HG02588 (cell line): Measurements from ENCODE around the gene TMC4.

Experiments used
- ATAC-seq: cut with Tn5 transposase; IDR thresholded peaks from one replicate; pipeline ENCODE4 v1.9.1; 2021; ENCODE audit warnings: mild to moderate bottlenecking, moderate library complexity; ENCODE audit not compliant: unreplicated experiment

Gene TMC4

DNA sequence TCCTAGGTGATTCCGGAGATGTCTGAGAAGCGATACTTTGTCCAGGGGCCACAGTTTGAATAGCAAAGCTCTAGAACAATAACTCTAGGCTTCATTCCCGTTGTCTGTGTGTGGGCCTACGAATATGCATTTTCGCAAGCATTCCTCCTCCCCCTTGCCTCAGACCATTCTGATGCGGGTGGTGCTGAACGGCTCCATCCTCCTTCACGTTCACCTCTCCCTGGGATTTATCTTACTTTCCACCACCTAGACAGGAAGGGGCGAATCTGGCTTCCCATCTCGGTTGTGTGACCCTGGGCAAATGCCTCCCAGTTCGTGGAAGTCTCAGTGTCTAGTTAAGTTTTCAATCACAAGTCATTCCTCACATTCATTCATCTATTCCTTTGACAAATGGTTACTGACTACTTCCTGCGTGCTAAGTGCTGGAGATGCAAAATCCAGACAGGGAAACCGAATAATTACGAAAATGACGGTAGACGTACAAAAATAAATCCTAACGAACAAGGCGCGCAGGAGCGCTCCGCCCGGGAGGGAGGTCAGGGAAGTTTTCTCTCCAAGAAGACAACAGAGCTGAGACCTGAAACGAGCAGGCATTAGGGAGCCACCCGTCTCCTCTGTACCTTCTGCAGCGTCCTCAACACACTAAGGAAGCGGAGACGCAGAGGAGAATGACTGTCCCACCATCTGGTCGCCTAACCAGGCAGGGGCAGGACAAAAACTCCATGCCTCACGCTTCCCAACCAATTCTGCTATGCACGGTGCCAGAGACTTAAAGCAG is 36.7 kb downstream of the TMC4 start:
- no peak for ATAC-seq

DNA sequence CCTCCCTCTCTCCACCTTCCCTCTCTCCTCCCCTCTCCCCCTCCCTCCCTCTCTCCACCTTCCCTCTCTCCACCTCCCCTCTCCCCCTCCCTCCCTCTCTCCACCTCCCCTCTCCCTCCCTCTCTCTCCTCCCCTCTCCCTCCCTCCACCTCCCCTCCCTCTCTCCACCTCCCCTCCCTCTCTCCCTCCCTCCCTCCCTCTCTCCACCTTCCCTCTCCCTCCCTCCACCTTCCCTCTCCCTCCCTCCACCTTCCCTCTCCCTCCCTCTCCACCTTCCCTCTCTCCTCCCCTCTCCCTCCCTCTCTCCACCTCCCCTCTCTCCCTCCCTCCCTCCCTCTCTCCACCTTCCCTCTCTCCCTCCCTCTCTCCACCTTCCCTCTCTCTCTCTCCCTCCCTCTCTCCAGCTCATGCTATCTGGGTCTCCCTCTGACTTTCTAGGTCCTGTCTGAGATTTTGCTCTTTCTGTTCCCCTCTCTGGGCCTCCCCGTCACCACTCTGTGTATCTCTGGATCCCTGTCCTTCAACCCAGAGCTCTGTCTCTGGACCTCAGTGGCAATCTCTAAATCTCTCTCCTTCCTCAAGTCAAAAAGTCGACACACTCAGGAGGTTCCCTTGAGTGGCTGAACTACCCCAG is 38.9 kb downstream of the TMC4 start:
- ATAC-seq, result no peak

DNA sequence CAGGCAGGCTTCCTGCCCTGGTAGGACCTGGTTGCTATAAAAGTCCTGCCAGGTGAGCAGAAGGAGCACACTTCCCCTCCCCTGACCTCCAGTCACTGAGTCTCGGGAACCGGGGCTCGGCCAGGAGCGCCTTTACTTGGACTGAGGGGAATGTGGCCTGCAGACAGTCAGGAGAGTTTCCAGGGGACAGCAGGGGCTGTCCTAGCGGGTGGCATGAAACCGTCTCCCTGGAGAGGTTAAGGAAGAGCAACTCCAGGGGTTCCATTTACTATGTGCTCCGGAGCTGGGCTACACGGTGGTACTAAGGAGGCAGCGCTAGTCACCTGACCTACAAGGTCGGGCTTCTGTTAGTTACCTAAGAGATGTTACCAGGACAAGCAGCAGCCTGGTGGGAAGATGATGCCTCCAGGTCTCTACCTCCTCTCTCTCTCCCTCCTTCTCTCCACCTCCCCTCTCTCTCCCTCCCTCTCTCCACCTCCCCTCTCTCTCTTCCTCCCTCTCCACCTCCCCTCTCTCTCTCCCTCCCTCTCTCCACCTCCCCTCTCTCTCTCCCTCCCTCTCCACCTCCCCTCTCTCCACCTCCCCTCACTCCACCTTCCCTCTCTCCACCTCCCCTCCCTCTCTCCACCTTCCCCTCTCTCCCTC is 39.5 kb downstream of the TMC4 start:
- ATAC-seq, result no peak

DNA sequence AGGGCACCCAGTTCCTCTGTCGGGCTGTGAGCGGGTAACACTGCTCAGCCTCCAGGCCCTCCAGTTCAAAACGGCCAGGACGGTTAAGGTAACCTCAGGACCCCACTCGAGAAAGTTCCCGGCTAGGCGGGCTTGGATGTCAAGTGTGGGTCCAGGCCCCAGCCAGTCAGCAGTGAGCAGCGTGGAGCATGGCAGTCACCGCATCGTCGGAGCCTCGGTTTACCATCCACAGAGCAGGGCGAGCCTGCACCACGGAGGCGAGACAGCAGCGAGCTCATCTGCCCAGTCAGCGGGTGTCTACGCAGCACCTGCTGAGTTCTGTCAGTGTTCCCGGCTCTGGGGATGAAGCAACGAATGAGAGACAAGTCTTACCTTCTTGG is 43.4 kb downstream of the TMC4 start:
- ATAC-seq, result no peak

DNA sequence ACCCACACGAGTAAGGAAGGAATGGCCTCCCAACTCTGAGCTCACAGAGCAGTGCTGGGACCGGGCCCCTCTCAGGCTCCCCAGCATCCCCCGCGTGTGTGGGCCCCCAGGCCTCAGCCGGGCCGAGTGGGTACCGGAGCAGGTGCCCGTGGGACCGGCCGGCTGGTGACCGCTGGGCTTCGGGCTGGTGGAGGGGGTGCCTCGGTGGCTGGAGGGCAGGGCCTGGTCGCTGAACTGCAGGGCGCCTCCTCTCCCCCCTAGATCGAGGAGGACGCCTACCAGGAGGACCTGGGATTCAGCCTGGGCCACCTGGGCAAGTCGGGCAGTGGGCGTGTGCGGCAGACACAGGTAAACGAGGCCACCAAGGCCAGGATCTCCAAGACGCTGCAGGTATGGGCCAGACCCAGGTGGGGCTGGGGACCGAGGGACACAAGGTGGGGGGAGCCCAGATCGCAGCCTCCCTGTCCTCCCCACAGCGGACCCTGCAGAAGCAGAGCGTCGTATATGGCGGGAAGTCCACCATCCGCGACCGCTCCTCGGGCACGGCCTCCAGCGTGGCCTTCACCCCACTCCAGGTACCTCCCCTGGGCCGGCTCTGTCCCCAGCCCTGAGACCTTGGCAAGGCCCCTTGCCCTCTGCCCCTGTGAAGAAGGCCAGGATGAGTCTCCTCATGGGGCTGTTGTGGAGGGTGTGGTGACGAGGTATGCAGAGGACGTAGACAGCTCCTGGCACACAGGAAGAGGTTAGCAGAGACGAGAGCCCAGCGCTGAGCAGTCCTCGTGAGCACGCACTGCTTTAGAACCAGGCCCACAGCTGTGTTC is 44.0 kb downstream of the TMC4 start:
- ATAC-seq, result no peak

DNA sequence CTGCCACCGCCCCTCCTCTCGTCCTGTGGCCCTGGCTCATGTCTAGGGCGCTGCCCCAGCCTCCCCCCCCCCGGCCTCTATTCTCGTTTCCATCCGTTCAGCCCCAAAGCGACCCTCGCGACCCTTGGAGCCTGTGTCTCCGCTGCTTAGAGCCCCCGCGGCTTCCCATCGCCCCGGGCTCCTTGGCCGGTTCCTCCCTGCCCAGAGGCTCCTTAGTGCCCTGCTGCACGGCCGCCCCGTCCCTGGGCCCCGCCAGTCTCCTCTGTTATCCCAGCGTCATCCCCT is 44.6 kb downstream of the TMC4 start:
- no peak for ATAC-seq

DNA sequence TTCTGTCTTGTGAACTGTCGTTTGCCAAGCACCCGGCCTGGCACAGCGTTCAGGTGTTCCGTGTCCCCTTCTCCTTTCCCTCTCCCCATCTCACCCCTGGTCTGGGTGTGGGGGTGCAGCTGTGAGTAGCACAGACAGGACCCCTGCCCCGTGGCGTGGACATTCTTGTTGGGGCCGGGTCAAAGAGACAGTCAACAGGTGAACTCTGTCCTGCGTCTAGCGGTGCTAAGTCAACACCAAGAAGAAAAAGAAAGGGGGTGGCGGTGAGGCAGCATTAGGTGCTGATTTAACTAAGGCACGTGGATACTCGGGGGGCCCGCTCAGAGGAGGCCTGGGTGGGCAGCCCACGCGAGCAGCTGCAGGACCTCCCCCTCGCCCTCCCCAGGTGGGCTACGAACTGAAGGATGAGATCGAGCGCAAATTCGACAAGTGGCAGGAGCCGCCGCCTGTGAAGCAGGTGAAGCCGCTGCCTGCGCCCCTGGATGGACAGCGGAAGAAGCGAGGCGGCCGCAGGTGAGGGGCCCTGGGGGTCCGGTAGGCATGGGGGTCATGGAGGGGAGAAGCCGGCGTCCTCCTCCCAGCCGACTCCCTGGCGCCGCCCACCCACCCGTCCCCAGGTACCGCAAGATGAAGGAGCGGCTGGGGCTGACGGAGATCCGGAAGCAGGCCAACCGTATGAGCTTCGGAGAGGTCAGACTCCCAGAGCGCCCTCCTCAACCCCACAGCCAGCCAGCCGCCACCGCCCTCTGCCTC is 45.1 kb downstream of the TMC4 start:
- ATAC-seq, result no peak

DNA sequence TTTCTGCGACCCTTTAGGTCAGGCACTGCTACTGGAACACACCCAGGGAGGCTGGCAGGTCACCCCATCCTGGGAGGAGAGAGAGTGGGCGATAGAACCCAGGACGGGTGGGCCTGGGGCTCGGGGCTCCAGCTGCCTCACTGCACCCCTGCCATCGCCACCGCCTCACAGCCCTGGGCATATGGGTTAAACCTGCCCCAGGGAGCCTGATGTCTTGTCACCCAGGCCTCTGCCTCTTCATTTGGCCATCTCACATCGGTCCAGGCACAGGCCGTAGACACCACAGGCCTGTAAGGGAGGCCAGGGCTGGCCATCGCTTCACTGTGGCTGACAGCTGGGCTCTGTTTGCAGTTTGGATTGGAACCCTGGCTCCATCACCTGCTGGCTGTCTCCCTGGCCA is 47.2 kb downstream of the TMC4 start:
- no peak for ATAC-seq

DNA sequence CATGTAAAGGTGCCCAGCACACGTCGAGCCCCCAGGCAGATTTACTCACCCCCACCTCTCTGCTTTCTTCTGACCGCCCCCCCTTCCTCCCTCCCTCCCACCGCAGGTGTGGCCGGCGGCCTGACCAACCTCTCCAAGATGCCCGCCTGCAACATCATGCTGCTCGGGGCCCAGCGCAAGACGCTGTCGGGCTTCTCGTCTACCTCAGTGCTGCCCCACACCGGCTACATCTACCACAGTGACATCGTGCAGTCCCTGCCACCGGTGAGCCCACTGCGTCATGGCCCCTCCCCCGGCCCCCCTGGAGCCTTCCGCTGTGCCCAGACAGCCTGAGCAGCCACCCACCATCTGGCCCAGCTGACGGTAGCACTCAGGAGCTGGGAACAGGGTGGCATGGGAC is 48.6 kb downstream of the TMC4 start:
- no peak for ATAC-seq

DNA sequence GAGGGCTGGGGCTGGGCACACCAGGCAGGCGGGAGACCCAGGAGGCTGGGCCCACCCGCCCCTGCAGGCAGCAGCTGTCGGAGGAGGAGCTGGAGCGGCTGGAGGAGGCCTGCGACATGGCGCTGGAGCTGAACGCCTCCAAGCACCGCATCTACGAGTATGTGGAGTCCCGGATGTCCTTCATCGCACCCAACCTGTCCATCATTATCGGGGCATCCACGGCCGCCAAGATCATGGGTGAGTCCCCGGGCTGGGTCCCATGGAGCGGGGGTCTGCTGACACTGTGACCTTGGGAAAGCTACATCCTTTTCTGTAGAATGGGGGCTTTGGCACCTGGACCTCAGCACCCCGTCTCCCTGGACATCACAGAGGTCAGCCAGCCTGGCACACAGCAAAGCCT is 49.3 kb downstream of the TMC4 start:
- no peak for ATAC-seq

DNA sequence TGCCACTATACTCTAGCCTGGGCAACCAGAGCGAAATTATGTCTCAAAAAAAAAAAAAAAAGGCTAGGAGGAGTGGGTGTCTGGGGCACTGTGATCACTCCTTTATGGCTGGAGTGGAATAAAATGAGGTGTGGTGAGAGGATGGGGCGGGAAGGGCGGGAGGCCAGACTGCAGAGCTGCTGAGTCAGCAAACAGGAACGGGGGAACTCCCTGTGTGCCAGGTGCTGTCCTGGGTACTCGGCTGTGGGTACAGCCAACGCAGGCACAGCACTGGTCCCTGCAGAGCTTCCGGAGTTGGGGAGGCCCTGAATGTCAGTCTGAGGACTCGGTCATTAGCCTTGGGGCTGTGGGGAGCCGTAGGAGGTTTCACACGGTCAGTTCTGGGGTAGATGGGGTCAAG is 51.7 kb downstream of the TMC4 start:
- no peak for ATAC-seq

DNA sequence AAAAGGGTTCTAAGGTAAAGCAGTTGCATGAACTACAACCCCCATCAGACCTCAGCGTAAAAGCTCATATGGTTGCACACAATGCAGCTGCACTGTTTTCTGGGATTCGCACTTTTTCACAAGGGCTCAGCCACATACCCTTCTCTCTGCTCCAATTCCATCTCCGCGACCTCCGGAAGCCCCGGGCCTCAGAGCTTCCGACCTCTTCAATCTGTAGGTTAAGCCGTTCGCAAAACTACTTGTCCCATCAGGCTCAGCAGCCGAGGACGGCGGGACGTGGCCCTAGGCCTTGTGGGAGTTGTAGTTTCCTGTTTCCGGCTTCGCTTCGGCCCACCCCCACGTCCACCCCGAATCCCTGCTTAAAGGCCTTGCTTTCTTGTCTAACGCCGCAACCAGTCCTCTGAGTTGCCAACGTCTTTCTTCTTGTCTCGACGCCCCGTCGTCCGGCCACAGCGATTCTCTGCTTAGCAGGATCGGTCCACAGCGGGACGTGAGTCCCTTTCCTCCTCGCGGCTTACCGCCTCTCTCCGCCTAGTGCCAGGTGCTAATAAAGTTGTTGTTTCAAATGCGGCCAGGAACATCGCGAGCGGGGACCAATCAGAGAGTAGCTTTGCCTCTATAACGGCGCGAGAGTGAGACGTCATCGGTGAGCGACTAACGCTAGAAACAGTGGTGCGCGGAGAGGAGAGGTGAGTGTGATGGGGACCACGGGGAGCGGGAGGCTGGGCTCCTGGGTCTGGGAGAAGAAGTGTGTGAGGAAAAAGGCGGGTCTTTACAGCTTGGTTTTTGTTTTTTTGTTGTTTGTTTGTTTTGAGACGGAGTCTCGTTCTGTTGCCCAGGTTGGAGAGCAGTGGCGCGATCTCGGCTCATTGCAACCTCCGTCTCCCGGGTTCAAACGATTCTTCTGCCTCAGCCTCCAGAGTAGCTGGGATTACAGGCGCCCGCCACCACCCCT is 57.6 kb downstream of the TMC4 start, which contains the start of the genes PRPF31 and TFPT:
TSS of gene PRPF31 (plus strand) at position 646 of the 955 bp plus-strand sequence. CDS start 2,525 bp downstream, outside the sequence.
TSS of gene TFPT (minus strand) at position 549 of the 955 bp plus-strand sequence. CDS start at position 161, 388 bp downstream.
- ATAC-seq, result peak; percentile 81

DNA sequence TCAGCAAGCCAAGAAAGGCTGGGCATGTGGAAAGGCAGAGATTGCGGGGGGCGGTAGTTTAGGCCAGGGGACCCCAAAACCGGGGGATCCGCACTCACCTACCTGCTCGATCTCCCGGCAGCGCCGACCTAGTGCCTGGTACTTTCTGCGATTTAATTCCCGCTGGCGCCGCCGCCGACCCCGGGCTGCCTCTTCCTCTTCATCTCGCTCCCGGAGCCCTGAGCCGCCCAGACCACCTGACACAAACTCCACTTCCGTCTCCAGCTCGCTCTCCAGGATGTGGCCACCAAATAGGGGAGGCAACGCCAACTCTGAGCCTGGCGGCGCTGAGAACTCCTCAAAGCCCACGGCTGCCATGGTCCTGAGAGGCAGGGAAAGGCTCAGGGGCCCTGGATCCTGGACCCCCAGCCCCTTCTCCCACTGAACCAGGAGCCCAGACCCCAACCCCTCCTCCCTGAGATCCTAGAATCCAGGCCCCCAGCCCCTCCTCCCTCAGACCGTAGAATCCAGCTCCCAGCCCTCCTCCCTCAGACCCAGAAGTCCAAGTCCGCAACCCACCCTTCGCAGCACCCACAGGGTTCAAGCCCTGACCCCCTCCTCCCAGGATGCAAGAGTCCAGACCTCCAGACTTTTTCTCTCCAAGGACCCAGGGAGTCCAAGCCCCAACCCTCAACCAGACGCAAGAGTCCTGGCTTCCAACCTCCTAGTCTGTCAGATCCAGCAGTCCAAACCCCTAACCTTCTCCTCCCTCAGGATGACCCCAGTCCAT is 58.4 kb downstream of the TMC4 start:
- no peak for ATAC-seq
